HG03575 (cell line): ENCODE measurements around the gene POLR2A.

Experiments
- ATAC-seq: cut with Tn5 transposase; IDR thresholded peaks from one replicate; pipeline ENCODE4 v1.9.1; 2021; ENCODE audit not compliant: unreplicated experiment, insufficient number of reproducible peaks, low FRiP score; ENCODE audit errors: extremely low read depth

POLR2A gene

GRCh38 chr17:7497636-7498035 is 13.5 kb downstream of the POLR2A start:
- no peak for ATAC-seq

GRCh38 chr17:7499161-7499560 is 15.0 kb downstream of the POLR2A start:
- no peak for ATAC-seq

DNA sequence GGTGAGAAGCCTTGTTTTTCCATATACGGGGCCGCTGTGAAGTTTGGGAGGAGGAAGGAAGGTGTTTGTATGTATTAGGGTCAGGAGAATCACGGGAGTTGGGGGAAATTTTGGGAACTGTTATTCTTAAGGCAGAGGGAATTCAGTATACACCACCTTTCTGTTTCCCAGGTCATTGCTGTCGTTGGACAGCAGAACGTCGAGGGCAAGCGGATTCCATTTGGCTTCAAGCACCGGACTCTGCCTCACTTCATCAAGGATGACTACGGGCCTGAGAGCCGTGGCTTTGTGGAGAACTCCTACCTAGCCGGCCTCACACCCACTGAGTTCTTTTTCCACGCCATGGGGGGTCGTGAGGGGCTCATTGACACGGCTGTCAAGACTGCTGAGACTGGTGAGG is 17.6 kb downstream of the POLR2A start:
- ATAC-seq: no peak

DNA sequence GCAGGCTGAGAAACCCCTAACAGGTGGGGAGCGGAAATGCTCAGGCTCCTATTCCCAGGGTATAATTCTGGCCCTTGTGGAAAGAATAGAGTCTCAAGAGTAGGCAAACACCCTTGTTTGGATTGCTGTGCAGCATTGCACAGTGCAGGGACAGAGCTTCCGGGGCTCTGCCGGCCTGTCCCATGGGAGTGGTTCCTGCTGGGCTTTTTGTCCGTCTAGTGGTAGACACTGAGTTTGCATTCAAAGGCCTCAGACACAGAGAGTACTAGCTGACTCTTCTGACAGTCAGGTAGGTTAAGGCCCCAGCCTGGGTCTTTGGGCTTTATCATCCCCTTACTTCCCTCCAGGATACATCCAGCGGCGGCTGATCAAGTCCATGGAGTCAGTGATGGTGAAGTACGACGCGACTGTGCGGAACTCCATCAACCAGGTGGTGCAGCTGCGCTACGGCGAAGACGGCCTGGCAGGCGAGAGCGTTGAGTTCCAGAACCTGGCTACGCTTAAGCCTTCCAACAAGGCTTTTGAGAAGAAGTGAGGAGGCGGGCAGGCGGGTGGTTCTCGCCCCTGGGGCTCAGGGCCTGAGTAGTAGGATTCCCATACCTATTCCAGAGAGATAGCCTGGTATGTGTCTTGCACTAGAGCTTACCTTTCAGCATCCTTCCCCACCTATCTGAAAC is 18.1 kb downstream of the POLR2A start:
- ATAC-seq: no peak

DNA sequence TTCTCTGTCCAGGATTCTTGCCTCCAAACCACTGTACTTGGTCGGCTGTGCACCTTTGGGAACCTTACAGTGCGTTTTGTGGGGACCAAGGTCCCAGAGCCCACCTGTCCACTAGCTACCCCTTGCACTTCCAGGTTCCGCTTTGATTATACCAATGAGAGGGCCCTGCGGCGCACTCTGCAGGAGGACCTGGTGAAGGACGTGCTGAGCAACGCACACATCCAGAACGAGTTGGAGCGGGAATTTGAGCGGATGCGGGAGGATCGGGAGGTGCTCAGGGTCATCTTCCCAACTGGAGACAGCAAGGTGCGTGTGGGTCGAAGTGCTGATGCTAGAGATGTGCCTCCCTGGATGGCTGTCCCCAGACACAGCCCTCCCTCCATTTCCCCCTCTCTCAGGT is 18.8 kb downstream of the POLR2A start:
- ATAC-seq: no peak

GRCh38 chr17:7503521-7503920 is 19.4 kb downstream of the POLR2A start:
- ATAC-seq: no peak

DNA sequence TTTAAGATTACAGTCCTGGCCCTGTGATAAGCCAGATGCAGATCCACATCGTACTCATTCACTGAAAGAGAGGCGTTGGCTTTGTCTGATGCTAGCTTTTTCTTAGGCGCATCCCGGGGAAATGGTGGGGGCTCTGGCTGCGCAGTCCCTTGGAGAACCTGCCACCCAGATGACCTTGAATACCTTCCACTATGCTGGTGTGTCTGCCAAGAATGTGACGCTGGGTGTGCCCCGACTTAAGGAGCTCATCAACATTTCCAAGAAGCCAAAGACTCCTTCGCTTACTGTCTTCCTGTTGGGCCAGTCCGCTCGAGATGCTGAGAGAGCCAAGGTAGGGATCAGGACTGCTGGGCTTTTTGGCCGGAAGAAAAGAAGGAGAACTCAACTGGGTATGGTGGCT is 24.0 kb downstream of the POLR2A start:
- ATAC-seq: no peak

- no peak for ATAC-seq
Observed at GRCh38 chr17:7508846-7509245, 24.7 kb downstream of the POLR2A start.

DNA sequence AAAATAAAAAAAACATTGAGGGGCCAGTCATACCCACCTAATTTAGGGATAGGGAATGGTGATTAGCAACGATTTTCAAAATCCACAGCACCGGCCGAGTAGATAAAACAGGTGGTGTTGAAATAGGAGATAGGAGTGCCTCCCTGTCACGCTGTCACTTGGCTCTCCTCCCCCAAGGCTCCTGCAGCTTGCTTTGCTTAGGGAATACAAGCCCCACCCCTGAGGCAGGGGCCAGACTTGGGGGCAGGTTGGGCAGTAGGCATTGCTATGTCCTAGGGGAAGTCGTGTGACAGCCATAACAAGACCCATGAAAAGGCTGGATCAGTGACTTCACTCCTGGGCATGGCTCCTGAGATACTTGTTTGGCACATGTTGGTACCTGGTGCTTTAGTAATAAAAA is 25.8 kb downstream of the POLR2A start:
- ATAC-seq: no peak

DNA sequence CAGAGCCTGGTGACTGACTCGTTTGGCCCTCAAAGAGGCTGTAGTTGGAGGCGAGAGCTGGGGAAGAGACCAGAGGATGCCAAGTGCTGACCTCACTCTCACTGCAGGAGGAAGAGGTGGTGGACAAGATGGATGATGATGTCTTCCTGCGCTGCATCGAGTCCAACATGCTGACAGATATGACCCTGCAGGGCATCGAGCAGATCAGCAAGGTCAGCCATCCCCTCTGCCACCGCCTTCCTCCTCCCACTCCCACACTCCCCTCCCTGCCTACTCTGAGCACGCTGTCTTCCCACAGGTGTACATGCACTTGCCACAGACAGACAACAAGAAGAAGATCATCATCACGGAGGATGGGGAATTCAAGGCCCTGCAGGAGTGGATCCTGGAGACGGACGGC is 26.9 kb downstream of the POLR2A start:
- ATAC-seq: no peak

- ATAC-seq: no peak
Observed at GRCh38 chr17:7512105-7512504, 27.9 kb downstream of the POLR2A start.

DNA sequence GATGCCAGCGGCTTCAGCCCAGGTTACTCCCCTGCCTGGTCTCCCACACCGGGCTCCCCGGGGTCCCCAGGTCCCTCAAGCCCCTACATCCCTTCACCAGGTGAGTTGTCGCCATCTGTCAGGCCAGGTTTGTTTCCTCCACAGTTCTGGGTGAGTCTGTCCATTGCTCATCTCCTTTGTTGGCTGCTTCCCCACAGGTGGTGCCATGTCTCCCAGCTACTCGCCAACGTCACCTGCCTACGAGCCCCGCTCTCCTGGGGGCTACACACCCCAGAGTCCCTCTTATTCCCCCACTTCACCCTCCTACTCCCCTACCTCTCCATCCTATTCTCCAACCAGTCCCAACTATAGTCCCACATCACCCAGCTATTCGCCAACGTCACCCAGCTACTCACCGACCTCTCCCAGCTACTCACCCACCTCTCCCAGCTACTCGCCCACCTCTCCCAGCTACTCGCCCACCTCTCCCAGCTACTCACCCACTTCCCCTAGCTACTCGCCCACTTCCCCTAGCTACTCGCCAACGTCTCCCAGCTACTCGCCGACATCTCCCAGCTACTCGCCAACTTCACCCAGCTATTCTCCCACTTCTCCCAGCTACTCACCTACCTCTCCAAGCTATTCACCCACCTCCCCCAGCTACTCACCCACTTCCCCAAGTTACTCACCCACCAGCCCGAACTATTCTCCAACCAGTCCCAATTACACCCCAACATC is 28.8 kb downstream of the POLR2A start:
- no peak for ATAC-seq

- ATAC-seq: no peak
Observed at GRCh38 chr17:7513850-7514419, 29.8 kb downstream of the POLR2A start.

DNA sequence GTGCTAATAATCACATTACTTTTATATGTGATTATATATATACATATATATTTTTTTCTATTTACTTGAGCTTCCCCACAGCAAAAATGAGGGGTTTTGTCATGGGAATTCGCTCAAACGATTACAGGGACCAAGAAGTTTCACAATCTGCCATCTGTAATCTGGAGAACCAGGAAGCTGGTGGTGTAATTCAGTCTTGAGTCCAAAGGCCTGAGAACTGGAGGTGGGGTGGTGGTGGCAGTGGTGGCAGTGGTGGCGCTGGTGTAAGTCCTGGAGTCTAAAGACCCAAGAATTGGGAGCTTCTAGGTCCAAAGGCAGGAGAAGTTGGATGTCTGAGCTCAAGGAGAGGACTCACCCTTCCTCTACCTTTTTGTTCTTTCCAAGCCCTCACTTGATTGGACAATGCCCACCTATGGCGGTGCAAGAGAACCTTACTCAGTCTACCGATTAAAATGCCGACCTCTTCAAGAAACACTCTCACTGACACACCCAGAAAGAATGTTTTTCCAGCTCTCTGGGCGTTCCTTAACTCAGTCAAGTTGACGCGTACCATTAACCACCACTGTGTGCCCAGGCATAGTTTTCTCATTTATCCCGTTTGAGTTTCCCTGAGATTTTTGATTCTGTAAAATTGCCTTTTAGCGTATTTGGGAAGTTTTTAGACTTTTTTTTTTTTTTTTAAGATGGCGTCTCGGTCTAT is 31.9 kb downstream of the POLR2A start:
- no peak for ATAC-seq

GRCh38 chr17:7523033-7523432 is 38.9 kb downstream of the POLR2A start:
- no peak for ATAC-seq

DNA sequence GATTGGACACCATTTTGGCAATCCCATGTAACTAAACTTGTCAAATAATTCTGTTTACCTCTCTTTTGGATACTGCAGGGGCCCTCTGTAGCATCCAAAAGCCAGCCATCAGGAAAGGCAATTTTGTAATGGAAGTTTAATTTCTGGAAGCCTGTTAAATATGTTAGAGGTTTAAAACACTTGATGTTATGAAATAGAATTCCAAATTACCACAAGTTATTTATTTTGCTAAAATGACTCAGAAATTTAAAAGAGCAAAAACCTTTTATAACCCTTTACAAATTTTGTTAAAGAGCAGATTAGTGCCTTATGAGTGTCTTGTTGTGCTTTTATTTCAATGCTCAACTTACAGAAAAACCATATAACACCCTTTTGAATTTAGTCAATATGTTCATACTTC is 44.7 kb downstream of the POLR2A start:
- no peak for ATAC-seq

- ATAC-seq: no peak
Observed at GRCh38 chr17:7530023-7530900, 46.1 kb downstream of the POLR2A start.

- ATAC-seq: no peak
Observed at GRCh38 chr17:7538050-7538449, 53.9 kb downstream of the POLR2A start.
